BE2C (cell line): ENCODE results near the gene PLCB2.

ENCODE experiments used
- DNase-seq: peaks from one replicate; pipeline ENCODE4 v3.0.0-alpha.2; 2020
- H3K27me3 ChIP-seq: fragments of 250-450 bp; sonication (Bioruptor Pico); 2 replicates; pipeline ENCODE4 v1.5.1; 2020; ENCODE audit warnings: mild to moderate bottlenecking
- H3K36me3 ChIP-seq: fragments of 250-450 bp; sonication (Bioruptor Pico); 2 replicates; pipeline ENCODE4 v1.5.1; 2020; ENCODE audit warnings: mild to moderate bottlenecking
- H3K4me1 ChIP-seq: fragments of 250-450 bp; sonication (Bioruptor Pico); 2 replicates; pipeline ENCODE4 v1.5.1; 2020
- H3K4me3 ChIP-seq: 2 replicates; pipeline ENCODE4 v1.5.1; 2011; ENCODE audit warnings: low read depth, low read length
- H3K9me3 ChIP-seq: fragments of 250-450 bp; sonication (Bioruptor Pico); 2 replicates; pipeline ENCODE4 v1.5.1; 2020
- CTCF ChIP-seq: IDR thresholded peaks from 2 replicates; pipeline ENCODE4 v1.5.1; 2012; ENCODE audit warnings: mild to moderate bottlenecking, low read depth, low read length

Gene PLCB2

DNA sequence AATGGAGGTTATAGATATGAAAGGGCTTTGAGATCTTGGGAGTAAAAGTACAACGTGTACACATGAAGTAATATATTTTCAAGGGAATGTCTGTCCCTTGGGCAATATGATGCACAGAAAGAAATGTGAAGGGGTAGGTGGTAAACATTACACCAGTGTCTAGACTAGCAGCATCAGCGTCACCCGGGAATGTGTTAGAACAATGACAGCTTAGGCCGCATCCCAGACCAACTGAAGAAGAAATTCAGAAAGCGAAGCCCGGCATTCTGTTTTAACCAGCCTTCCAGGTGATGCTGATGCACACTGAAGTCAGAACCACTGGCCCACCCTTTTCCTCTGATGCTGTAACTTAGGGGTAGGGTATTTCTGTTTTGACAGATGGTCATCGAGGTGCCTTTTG lies 22.1 kb upstream of the PLCB2 start:
- no peak for TF ChIP-seq CTCF
- no peak for DNase-seq
- Histone ChIP-seq H3K36me3 (peaks cover 5% of the 10 kb centered on the region; the same call in 1 of the 2 replicates), H3K4me3 (no peak overlapping the region), H3K4me1 (peaks cover 13% of the 10 kb centered on the region), H3K27me3 (no peaks in the 10 kb centered on the region), H3K9me3 (no peaks in the 10 kb centered on the region)

- TF ChIP-seq CTCF = no peak
- peaks cover 2% of the 10 kb centered on the region for H3K4me1 ChIP-seq
- H3K36me3 ChIP-seq = peaks cover 5% of the 10 kb centered on the region; the same call in 1 of the 2 replicates
Measured at GRCh38 chr15:40328751-40329150, 21.0 kb upstream of the PLCB2 start.

DNA sequence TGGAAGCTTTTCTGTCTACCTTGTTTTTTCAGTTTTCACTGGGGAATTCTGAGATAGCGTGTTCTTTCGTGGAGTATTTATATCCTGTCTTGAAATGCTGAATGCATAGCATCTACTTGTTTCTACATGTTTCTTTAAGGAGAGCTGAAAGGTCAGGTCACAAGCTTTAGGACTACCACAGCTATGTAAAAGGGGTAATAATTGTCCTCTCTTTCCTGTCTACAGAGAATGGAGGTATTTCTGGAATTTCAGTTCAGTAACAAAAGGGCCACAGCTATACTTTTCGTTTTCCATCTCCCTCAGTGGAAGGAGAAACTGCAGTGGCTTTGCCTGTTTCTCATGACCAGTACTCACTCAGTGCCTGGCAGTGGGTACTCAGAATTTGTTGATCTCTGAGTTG lies 20.4 kb upstream of the PLCB2 start:
- no peaks in the 10 kb centered on the region; the same call in none of the 2 replicates for H3K4me1 ChIP-seq
- H3K4me3 ChIP-seq = no peak overlapping the region
- no peak for TF ChIP-seq CTCF
- no peak for DNase-seq
- H3K9me3 ChIP-seq = no peaks in the 10 kb centered on the region
- no peaks in the 10 kb centered on the region for H3K27me3 ChIP-seq
- H3K36me3 ChIP-seq = peaks cover 5% of the 10 kb centered on the region; the same call in 1 of the 2 replicates

More at GRCh38 chr15:40328751-40329150, 21.0 kb upstream of the PLCB2 start:
- no peak overlapping the region for H3K4me3 ChIP-seq
- no peaks in the 10 kb centered on the region for H3K9me3 ChIP-seq
- H3K27me3 ChIP-seq = no peaks in the 10 kb centered on the region
- no peak for DNase-seq

- H3K4me1 ChIP-seq = peaks cover 2% of the 10 kb centered on the region
- no peak for DNase-seq
- no peaks in the 10 kb centered on the region for H3K27me3 ChIP-seq
- no peak overlapping the region for H3K4me3 ChIP-seq
- no peaks in the 10 kb centered on the region for H3K9me3 ChIP-seq
- no peak for TF ChIP-seq CTCF
- peaks cover 5% of the 10 kb centered on the region; the same call in 1 of the 2 replicates for H3K36me3 ChIP-seq
Measured at GRCh38 chr15:40327457-40327856, 19.7 kb upstream of the PLCB2 start.

DNA sequence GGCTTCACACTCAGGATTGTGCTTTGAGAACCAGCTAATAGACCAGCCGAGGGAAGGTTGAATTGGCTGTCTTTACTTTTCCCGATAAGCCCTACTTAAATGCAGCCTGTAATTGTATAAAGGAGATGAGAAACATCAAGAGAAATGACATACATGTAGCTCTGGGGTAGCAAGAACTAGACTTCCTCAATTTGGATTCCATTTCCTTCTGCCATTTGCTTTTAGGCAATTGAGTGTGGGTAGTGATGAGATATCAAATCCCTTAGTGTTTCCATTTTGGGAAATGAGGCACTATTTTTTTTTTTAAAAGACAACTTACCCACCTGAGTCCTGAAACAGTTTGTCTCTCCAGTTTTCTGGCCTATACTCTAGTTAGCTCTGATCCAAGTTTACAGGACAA lies 18.0 kb upstream of the PLCB2 start:
- DNase-seq = no peak
- no peak overlapping the region; the same call in 1 of the 2 replicates for H3K4me3 ChIP-seq
- H3K36me3 ChIP-seq = peaks cover 5% of the 10 kb centered on the region; the same call in 1 of the 2 replicates
- no peaks in the 10 kb centered on the region for H3K9me3 ChIP-seq
- peaks cover 6% of the 10 kb centered on the region for H3K4me1 ChIP-seq
- no peak for TF ChIP-seq CTCF
- no peaks in the 10 kb centered on the region for H3K27me3 ChIP-seq

DNA sequence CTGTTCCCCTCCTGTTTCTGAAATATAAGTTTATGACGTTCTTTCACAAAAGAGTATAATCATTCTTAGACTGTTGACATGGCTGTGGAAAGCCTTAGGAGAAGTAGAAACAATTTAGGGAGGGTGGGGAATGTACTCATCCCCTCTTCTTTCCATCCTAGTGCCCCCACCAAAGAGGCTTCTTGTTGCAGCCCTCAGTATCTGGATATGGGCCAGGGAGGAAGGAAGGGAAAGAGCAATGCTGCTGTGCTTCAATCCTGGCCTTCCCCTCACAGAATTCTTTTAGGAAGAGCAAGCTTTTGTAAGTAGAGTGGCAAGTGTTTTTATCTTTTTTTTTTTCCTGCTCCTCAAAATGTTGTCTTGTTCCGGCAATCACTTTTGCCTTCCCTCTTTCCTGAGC lies 17.5 kb upstream of the PLCB2 start:
- TF ChIP-seq CTCF = no peak
- peaks cover 5% of the 10 kb centered on the region; the same call in 1 of the 2 replicates for H3K36me3 ChIP-seq
- no peak for DNase-seq
- peak overlapping the region; percentile 67 for H3K4me3 ChIP-seq
- H3K27me3 ChIP-seq = no peaks in the 10 kb centered on the region
- H3K9me3 ChIP-seq = no peaks in the 10 kb centered on the region
- peaks cover 6% of the 10 kb centered on the region for H3K4me1 ChIP-seq
